WTC11 (cell line): Measurements from ENCODE around the gene MC2R. TPM values are rescaled to one million over a fixed set of nuclear protein-coding genes. Genes with fewer than 3 reads are reported as not detected.

ENCODE experiments used
- ATAC-seq: fragments of 200-7000 bp; cut with Tn5 transposase; 2 replicates; pipeline ENCODE4 v1.10.0; 2021; ENCODE audit warnings: mild to moderate bottlenecking, moderate library complexity
- CTCF ChIA-PET: fragments of 300-600 bp; sonication (Branson Sonifier 250); formaldehyde crosslinking; loops from one replicate; lab custom pipeline; 2021; ENCODE audit warnings: antibody characterized with exemption; lab: Charles Lee
- POLR2A ChIA-PET: fragments of 350-600 bp; sonication (Branson Sonifier 250); formaldehyde crosslinking; loops from one replicate; lab custom pipeline; 2021; ENCODE audit warnings: antibody characterized with exemption; lab: Charles Lee
- DNase-seq: peaks from one replicate; pipeline ENCODE4 v3.0.0; 2021; ENCODE audit warnings: low spot score
- H3K27ac Mint-ChIP-seq: 2 replicates; pipeline ENCODE4 v1.8.0; 2021; ENCODE audit warnings: mixed read lengths
- H3K27me3 Mint-ChIP-seq: 2 replicates; pipeline ENCODE4 v1.8.0; 2021; ENCODE audit warnings: low read depth, mild to moderate bottlenecking, moderate library complexity, mixed read lengths
- H3K36me3 Mint-ChIP-seq: 2 replicates; pipeline ENCODE4 v1.8.0; 2021; ENCODE audit warnings: mixed read lengths
- H3K4me1 Mint-ChIP-seq: 2 replicates; pipeline ENCODE4 v1.8.0; 2022; ENCODE audit warnings: mixed read lengths
- H3K4me3 Mint-ChIP-seq: 2 replicates; pipeline ENCODE4 v1.8.0; 2021; ENCODE audit warnings: mild to moderate bottlenecking, moderate library complexity, mixed read lengths
- H3K9me3 Mint-ChIP-seq: 2 replicates; pipeline ENCODE4 v1.8.0; 2021; ENCODE audit warnings: mixed read lengths
- CREM ChIP-seq: sonication (generic); formaldehyde crosslinking; IDR thresholded peaks from 2 replicates; pipeline ENCODE4 v1.8.1; 2022; ENCODE audit warnings: mild to moderate bottlenecking, missing genetic modification reagents, moderate library complexity
- ESRRA ChIP-seq: sonication (generic); formaldehyde crosslinking; IDR thresholded peaks from 2 replicates; pipeline ENCODE4 v1.8.1; 2022; ENCODE audit warnings: mild to moderate bottlenecking, missing genetic modification reagents, borderline replicate concordance
- GABPB1 ChIP-seq: sonication (generic); formaldehyde crosslinking; IDR thresholded peaks from 2 replicates; pipeline ENCODE4 v1.8.1; 2023; ENCODE audit warnings: mild to moderate bottlenecking, missing genetic modification reagents
- HMGA2 ChIP-seq: fragments of 250-450 bp; sonication (Bioruptor Pico); IDR thresholded peaks from 2 replicates; pipeline ENCODE4 v1.4.0; 2021; ENCODE audit warnings: mild to moderate bottlenecking, moderate library complexity
- PRRX2 ChIP-seq: fragments of 250-450 bp; sonication (Bioruptor Pico); IDR thresholded peaks from 2 replicates; pipeline ENCODE4 v1.8.0; 2021; ENCODE audit warnings: mild to moderate bottlenecking
- RELA ChIP-seq: sonication (generic); formaldehyde crosslinking; IDR thresholded peaks from 2 replicates; pipeline ENCODE4 v1.8.1; 2022; ENCODE audit warnings: missing genetic modification reagents, mild to moderate bottlenecking, borderline replicate concordance
- ZNF121 ChIP-seq: sonication (generic); formaldehyde crosslinking; IDR thresholded peaks from 2 replicates; pipeline ENCODE4 v1.8.0; 2023; ENCODE audit warnings: missing genetic modification reagents
- ZNF138 ChIP-seq: sonication (generic); formaldehyde crosslinking; conservative IDR thresholded peaks from 2 replicates; pipeline ENCODE4 v1.8.1; 2022; ENCODE audit warnings: mild to moderate bottlenecking, moderate library complexity, missing genetic modification reagents
- ZNF671 ChIP-seq: fragments of 250-450 bp; sonication (Bioruptor Pico); IDR thresholded peaks from 2 replicates; pipeline ENCODE4 v1.8.0; 2021; ENCODE audit warnings: mild to moderate bottlenecking
- total RNA-seq: library from RNA; stranded (reverse); gene quantifications from 3 replicates; pipeline ENCODE4 v1.2.3, GENCODE V29; 2021
- TF ChIP-seq, protein P1 (sequence below): sonication (generic); formaldehyde crosslinking; IDR thresholded peaks from 2 replicates; pipeline ENCODE4 v1.8.1; 2022; ENCODE audit warnings: missing genetic modification reagents, borderline replicate concordance
- TF ChIP-seq, protein P2 (sequence below): sonication (generic); formaldehyde crosslinking; IDR thresholded peaks from 2 replicates; pipeline ENCODE4 v1.8.0; 2022; ENCODE audit warnings: mild to moderate bottlenecking, missing genetic modification reagents
- TF ChIP-seq, protein P3 (sequence below): sonication (generic); formaldehyde crosslinking; IDR thresholded peaks from 2 replicates; pipeline ENCODE4 v1.8.1; 2023; ENCODE audit warnings: mild to moderate bottlenecking, moderate library complexity, missing genetic modification reagents
- TF ChIP-seq, protein P4 (sequence below): sonication (generic); formaldehyde crosslinking; IDR thresholded peaks from 2 replicates; pipeline ENCODE4 v1.8.1; 2022; ENCODE audit warnings: mild to moderate bottlenecking, moderate library complexity, missing genetic modification reagents
- TF ChIP-seq, protein P5 (sequence below): sonication (generic); formaldehyde crosslinking; IDR thresholded peaks from 2 replicates; pipeline ENCODE4 v1.8.1; 2023; ENCODE audit warnings: mild to moderate bottlenecking, missing genetic modification reagents, moderate library complexity
- TF ChIP-seq, protein P6 (sequence below): sonication (generic); formaldehyde crosslinking; IDR thresholded peaks from 2 replicates; pipeline ENCODE4 v1.8.0; 2023; ENCODE audit warnings: mild to moderate bottlenecking, missing genetic modification reagents
- TF ChIP-seq, protein P7 (sequence below): sonication (generic); formaldehyde crosslinking; IDR thresholded peaks from 2 replicates; pipeline ENCODE4 v1.8.0; 2022; ENCODE audit warnings: missing genetic modification reagents

Gene MC2R
- total RNA-seq, 1 experiment from 2014 or later = not detected

DNA sequence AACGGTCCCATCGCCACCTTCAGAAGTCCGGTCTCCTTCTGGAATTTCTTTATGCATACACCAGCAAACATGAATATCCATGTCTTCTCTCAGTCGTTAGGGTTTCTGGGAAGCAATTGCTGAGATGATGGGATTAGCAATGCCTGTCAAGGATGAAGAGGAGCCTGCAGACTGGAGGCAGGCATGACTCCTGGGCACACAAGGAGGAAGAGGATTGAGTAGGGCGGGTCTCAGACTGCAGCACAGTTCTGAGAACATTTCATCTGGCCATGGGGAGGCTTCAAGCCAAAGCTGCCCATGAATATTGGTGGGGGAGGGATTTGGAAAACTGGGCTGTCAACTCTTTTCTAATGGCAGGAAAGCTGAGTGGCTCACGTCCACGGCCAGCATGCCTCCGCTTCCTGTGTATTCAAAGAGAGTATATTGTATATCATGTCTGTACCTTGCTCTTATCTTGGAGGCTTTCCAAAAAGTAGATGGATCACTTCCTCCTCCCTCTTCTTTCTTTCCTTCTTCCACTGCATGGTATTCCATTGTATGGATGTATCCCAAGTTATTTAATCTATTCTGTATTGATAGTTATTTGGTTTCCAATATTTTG lies 24.5 kb downstream of the MC2R start:
- H3K27ac Mint-ChIP-seq = no peak overlapping the region

DNA sequence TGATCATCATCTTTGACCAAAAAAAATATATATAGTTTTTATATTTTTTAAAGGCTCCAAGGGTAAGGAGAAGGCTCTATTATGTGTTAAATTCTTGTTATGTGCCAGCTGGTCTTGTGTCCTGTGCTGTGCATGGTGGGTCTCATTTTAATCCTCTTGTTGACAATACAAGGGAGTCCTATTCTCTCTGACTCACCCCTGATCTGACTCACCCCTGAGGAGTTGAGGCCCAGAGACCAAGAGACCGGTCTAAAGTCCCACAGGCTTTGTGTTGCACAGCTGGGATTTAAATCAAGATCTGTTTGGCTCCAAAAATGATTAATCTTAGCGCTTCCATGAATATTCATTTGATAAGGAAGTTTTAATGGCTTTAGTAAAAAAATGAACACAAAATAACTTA lies 25.7 kb downstream of the MC2R start:
- TF ChIP-seq ZNF138 (CRISPR knock-in tag) (no peak), CREM (CRISPR knock-in tag) (no peak), HMGA2 (no peak), ZNF671 (CRISPR knock-in tag) (no peak), RELA (CRISPR knock-in tag) (no peak)
- TF ChIP-seq, protein P1, sequence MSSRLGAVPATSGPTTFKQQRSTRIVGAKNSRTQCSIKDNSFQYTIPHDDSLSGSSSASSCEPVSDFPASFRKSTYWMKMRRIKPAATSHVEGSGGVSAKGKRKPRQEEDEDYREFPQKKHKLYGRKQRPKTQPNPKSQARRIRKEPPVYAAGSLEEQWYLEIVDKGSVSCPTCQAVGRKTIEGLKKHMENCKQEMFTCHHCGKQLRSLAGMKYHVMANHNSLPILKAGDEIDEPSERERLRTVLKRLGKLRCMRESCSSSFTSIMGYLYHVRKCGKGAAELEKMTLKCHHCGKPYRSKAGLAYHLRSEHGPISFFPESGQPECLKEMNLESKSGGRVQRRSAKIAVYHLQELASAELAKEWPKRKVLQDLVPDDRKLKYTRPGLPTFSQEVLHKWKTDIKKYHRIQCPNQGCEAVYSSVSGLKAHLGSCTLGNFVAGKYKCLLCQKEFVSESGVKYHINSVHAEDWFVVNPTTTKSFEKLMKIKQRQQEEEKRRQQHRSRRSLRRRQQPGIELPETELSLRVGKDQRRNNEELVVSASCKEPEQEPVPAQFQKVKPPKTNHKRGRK (CRISPR knock-in tag) = no peak
- TF ChIP-seq, all 79 proteins: peak for 0
- Mint-ChIP-seq H3K27ac (no peak overlapping the region), H3K27me3 (no peaks in the 10 kb centered on the region), H3K9me3 (no peaks in the 10 kb centered on the region), H3K36me3 (no peaks in the 10 kb centered on the region), H3K4me1 (peaks cover 6% of the 10 kb centered on the region), H3K4me3 (no peak overlapping the region)
- no peak for ATAC-seq
- ChIA-PET POLR2A (interaction anchor here (0.6 kb wide), 1 partner anchor 65 kb away, joined by 3 read pairs; no protein-coding TSS in a partner anchor), CTCF (no interaction called here)
- DNase-seq = no peak

More for the DNA sequence above, 24.5 kb downstream of the MC2R start:
- ATAC-seq (no peak), DNase-seq (no peak)
- Mint-ChIP-seq H3K27me3 (no peaks in the 10 kb centered on the region), H3K9me3 (no peaks in the 10 kb centered on the region), H3K36me3 (no peaks in the 10 kb centered on the region), H3K4me1 (peaks cover 13% of the 10 kb centered on the region), H3K4me3 (no peak overlapping the region)
- ChIA-PET POLR2A (no interaction called here), CTCF (interaction anchor here (0.9 kb wide), 1 partner anchor 78 kb away, joined by 3 read pairs; no protein-coding TSS in a partner anchor)
- TF ChIP-seq, protein P2, sequence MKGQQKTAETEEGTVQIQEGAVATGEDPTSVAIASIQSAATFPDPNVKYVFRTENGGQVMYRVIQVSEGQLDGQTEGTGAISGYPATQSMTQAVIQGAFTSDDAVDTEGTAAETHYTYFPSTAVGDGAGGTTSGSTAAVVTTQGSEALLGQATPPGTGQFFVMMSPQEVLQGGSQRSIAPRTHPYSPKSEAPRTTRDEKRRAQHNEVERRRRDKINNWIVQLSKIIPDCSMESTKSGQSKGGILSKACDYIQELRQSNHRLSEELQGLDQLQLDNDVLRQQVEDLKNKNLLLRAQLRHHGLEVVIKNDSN = no peak
- TF ChIP-seq, protein P3, sequence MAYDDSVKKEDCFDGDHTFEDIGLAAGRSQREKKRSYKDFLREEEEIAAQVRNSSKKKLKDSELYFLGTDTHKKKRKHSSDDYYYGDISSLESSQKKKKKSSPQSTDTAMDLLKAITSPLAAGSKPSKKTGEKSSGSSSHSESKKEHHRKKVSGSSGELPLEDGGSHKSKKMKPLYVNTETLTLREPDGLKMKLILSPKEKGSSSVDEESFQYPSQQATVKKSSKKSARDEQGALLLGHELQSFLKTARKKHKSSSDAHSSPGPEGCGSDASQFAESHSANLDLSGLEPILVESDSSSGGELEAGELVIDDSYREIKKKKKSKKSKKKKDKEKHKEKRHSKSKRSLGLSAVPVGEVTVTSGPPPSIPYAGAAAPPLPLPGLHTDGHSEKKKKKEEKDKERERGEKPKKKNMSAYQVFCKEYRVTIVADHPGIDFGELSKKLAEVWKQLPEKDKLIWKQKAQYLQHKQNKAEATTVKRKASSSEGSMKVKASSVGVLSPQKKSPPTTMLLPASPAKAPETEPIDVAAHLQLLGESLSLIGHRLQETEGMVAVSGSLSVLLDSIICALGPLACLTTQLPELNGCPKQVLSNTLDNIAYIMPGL = no peak

DNA sequence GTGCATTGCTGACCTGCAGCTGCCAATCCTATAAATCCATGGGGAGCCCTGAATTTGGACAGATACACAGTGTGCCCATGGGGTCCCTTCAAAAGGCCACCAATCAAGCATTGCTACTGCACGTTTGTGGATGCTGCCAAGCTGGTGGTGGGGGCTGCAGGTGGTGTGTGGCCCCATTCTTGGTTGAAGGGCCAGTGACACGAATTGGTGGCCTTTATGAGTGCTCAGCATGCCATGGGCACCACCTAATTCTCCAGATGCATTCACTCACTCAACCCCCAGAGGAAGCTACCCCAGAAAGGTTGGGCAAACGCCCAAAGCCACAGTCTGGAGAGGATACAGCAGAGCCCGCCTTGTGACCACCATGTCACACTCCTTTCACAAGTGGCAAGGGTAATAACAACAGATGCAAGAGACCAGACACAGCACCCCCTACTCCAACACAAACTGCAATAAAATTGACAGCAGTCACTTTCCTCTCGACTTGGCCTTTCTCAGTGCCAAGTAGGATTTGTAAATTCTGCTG lies 27.1 kb downstream of the MC2R start:
- H3K36me3 Mint-ChIP-seq = no peaks in the 10 kb centered on the region
- H3K4me1 Mint-ChIP-seq = peaks cover 6% of the 10 kb centered on the region
- ChIA-PET POLR2A (no interaction called here), CTCF (no interaction called here)
- H3K9me3 Mint-ChIP-seq = no peaks in the 10 kb centered on the region
- no peaks in the 10 kb centered on the region for H3K27me3 Mint-ChIP-seq
- DNase-seq = no peak
- H3K4me3 Mint-ChIP-seq = no peak overlapping the region
- H3K27ac Mint-ChIP-seq = no peak overlapping the region
- ATAC-seq = no peak
- TF ChIP-seq, protein P4, sequence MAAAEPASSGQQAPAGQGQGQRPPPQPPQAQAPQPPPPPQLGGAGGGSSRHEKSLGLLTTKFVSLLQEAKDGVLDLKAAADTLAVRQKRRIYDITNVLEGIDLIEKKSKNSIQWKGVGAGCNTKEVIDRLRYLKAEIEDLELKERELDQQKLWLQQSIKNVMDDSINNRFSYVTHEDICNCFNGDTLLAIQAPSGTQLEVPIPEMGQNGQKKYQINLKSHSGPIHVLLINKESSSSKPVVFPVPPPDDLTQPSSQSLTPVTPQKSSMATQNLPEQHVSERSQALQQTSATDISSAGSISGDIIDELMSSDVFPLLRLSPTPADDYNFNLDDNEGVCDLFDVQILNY (CRISPR knock-in tag) = no peak
- TF ChIP-seq, protein P5, sequence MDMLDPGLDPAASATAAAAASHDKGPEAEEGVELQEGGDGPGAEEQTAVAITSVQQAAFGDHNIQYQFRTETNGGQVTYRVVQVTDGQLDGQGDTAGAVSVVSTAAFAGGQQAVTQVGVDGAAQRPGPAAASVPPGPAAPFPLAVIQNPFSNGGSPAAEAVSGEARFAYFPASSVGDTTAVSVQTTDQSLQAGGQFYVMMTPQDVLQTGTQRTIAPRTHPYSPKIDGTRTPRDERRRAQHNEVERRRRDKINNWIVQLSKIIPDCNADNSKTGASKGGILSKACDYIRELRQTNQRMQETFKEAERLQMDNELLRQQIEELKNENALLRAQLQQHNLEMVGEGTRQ (CRISPR knock-in tag) = no peak
- no peak for TF ChIP-seq ZNF671 (CRISPR knock-in tag)
- no peak for TF ChIP-seq ZNF121 (CRISPR knock-in tag)
- no peak for TF ChIP-seq ESRRA (CRISPR knock-in tag)
- TF ChIP-seq, protein P6, sequence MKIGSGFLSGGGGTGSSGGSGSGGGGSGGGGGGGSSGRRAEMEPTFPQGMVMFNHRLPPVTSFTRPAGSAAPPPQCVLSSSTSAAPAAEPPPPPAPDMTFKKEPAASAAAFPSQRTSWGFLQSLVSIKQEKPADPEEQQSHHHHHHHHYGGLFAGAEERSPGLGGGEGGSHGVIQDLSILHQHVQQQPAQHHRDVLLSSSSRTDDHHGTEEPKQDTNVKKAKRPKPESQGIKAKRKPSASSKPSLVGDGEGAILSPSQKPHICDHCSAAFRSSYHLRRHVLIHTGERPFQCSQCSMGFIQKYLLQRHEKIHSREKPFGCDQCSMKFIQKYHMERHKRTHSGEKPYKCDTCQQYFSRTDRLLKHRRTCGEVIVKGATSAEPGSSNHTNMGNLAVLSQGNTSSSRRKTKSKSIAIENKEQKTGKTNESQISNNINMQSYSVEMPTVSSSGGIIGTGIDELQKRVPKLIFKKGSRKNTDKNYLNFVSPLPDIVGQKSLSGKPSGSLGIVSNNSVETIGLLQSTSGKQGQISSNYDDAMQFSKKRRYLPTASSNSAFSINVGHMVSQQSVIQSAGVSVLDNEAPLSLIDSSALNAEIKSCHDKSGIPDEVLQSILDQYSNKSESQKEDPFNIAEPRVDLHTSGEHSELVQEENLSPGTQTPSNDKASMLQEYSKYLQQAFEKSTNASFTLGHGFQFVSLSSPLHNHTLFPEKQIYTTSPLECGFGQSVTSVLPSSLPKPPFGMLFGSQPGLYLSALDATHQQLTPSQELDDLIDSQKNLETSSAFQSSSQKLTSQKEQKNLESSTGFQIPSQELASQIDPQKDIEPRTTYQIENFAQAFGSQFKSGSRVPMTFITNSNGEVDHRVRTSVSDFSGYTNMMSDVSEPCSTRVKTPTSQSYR (CRISPR knock-in tag) = no peak
- TF ChIP-seq, protein P7, sequence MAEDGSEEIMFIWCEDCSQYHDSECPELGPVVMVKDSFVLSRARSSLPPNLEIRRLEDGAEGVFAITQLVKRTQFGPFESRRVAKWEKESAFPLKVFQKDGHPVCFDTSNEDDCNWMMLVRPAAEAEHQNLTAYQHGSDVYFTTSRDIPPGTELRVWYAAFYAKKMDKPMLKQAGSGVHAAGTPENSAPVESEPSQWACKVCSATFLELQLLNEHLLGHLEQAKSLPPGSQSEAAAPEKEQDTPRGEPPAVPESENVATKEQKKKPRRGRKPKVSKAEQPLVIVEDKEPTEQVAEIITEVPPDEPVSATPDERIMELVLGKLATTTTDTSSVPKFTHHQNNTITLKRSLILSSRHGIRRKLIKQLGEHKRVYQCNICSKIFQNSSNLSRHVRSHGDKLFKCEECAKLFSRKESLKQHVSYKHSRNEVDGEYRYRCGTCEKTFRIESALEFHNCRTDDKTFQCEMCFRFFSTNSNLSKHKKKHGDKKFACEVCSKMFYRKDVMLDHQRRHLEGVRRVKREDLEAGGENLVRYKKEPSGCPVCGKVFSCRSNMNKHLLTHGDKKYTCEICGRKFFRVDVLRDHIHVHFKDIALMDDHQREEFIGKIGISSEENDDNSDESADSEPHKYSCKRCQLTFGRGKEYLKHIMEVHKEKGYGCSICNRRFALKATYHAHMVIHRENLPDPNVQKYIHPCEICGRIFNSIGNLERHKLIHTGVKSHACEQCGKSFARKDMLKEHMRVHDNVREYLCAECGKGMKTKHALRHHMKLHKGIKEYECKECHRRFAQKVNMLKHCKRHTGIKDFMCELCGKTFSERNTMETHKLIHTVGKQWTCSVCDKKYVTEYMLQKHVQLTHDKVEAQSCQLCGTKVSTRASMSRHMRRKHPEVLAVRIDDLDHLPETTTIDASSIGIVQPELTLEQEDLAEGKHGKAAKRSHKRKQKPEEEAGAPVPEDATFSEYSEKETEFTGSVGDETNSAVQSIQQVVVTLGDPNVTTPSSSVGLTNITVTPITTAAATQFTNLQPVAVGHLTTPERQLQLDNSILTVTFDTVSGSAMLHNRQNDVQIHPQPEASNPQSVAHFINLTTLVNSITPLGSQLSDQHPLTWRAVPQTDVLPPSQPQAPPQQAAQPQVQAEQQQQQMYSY = no peak
- TF ChIP-seq, protein P1 (CRISPR knock-in tag) = no peak
- TF ChIP-seq GABPB1 = no peak
- TF ChIP-seq PRRX2 (CRISPR knock-in tag) = no peak
